Neural progenitor cell (in vitro differentiated cells): ENCODE data around the gene LIF. TPM values are rescaled to one million over a fixed set of nuclear protein-coding genes. Genes with fewer than 3 reads are reported as not detected.

Experiments
- DNase-seq: peaks from one replicate; pipeline ENCODE4 v3.0.0-alpha.2; 2016; ENCODE audit warnings: low spot score
- H2AFZ ChIP-seq: fragments of 200-600 bp; sonication (generic); replicated peaks from 2 replicates; pipeline ENCODE4 v1.6.1; 2016; ENCODE audit warnings: antibody characterized with exemption
- H3F3A ChIP-seq: fragments of 200-600 bp; sonication (generic); 2 replicates; pipeline ENCODE4 v1.6.1; 2016; ENCODE audit warnings: antibody characterized with exemption, low read depth
- H3K27ac ChIP-seq: fragments of 200-600 bp; sonication (generic); 2 replicates; pipeline ENCODE4 v1.5.1; 2016; ENCODE audit warnings: mild to moderate bottlenecking
- H3K27me3 ChIP-seq: fragments of 200-600 bp; sonication (generic); 2 replicates; pipeline ENCODE4 v1.6.1; 2016; ENCODE audit warnings: mild to moderate bottlenecking, moderate library complexity
- H3K36me3 ChIP-seq: fragments of 200-600 bp; sonication (generic); 2 replicates; pipeline ENCODE4 v1.5.1; 2016
- H3K4me1 ChIP-seq: fragments of 200-600 bp; sonication (generic); 2 replicates; pipeline ENCODE4 v1.6.1; 2016; ENCODE audit warnings: mixed run types
- H3K4me2 ChIP-seq: fragments of 200-600 bp; sonication (generic); 2 replicates; pipeline ENCODE4 v1.6.1; 2016
- H3K4me3 ChIP-seq: fragments of 200-600 bp; sonication (generic); 2 replicates; pipeline ENCODE4 v1.5.1; 2016
- H3K79me2 ChIP-seq: fragments of 200-600 bp; sonication (generic); 2 replicates; pipeline ENCODE4 v1.6.1; 2016; ENCODE audit warnings: low read depth
- H3K9ac ChIP-seq: fragments of 200-600 bp; sonication (generic); 2 replicates; pipeline ENCODE4 v1.6.1; 2016
- H3K9me3 ChIP-seq: fragments of 200-600 bp; sonication (generic); 2 replicates; pipeline ENCODE4 v1.5.1; 2016; ENCODE audit warnings: low read depth
- H4K20me1 ChIP-seq: fragments of 200-600 bp; sonication (generic); 2 replicates; pipeline ENCODE4 v1.6.1; 2016; ENCODE audit warnings: low read depth
- H3K27ac Mint-ChIP-seq: 3 replicates; pipeline ENCODE4 v1.8.0; 2021; ENCODE audit warnings: mixed read lengths
- H3K27me3 Mint-ChIP-seq: 2 replicates; pipeline ENCODE4 v1.8.0; 2022; ENCODE audit warnings: low read depth, mild to moderate bottlenecking, inconsistent platforms, moderate library complexity, mixed read lengths; ENCODE audit not compliant: insufficient read depth
- H3K36me3 Mint-ChIP-seq: 3 replicates; pipeline ENCODE4 v1.8.0; 2021; ENCODE audit warnings: mixed read lengths
- H3K4me1 Mint-ChIP-seq: 3 replicates; pipeline ENCODE4 v1.8.0; 2021; ENCODE audit warnings: mixed read lengths
- H3K4me3 Mint-ChIP-seq: 3 replicates; pipeline ENCODE4 v1.8.0; 2021; ENCODE audit warnings: mild to moderate bottlenecking, moderate library complexity, mixed read lengths
- H3K9me3 Mint-ChIP-seq: 3 replicates; pipeline ENCODE4 v1.8.0; 2020; ENCODE audit warnings: mixed read lengths
- CTCF ChIP-seq: fragments of 200-600 bp; sonication (generic); IDR thresholded peaks from 2 replicates; pipeline ENCODE4 v1.5.1; 2017; ENCODE audit warnings: antibody characterized with exemption, mild to moderate bottlenecking
- EZH2 ChIP-seq: fragments of 200-600 bp; sonication (generic); IDR thresholded peaks from 2 replicates; pipeline ENCODE4 v1.6.1; 2017; ENCODE audit warnings: antibody characterized with exemption, mild to moderate bottlenecking, moderate library complexity
- EZH2phosphoT487 ChIP-seq: fragments of 200-600 bp; sonication (generic); IDR thresholded peaks from 2 replicates; pipeline ENCODE4 v1.6.1; 2017; ENCODE audit warnings: antibody characterized with exemption
- total RNA-seq: library from RNA; depleted of rRNA; stranded (reverse); fragments of >200 nt; gene quantifications from 2 replicates; pipeline ENCODE4 v1.2.3, GENCODE V29; 2015; ENCODE audit warnings: low replicate concordance

The LIF gene
- total RNA-seq, 1 donor from 2014 or later, result 0.21 TPM

GRCh38 chr22:30208631-30209603, 37.6 kb downstream of the LIF start:
- Mint-ChIP-seq H3K4me1 (peaks cover 52% of the 10 kb centered on the region), H3K27me3 (peaks cover 12% of the 10 kb centered on the region), H3K27ac (peak overlapping the region; percentile 67), H3K4me3 (no peak overlapping the region), H3K36me3 (no peaks in the 10 kb centered on the region), H3K9me3 (no peaks in the 10 kb centered on the region)
- no peaks in the 10 kb centered on the region for H3K27me3 ChIP-seq
- no peak overlapping the region for H3K4me3 ChIP-seq
- H3K79me2 ChIP-seq, result no peaks in the 10 kb centered on the region
- no peak for DNase-seq
- H3K4me1 ChIP-seq, result peaks cover 11% of the 10 kb centered on the region
- H3K9ac ChIP-seq, result no peak overlapping the region
- H3F3A ChIP-seq, result no peaks in the 10 kb centered on the region
- TF ChIP-seq EZH2 (no peak), CTCF (no peak), EZH2phosphoT487 (no peak)
- H3K36me3 ChIP-seq, result no peaks in the 10 kb centered on the region
- no peak overlapping the region for H2AFZ ChIP-seq
- H3K4me2 ChIP-seq, result no peak overlapping the region
- no peaks in the 10 kb centered on the region for H3K9me3 ChIP-seq
- no peaks in the 10 kb centered on the region for H4K20me1 ChIP-seq
- no peak overlapping the region for H3K27ac ChIP-seq

- no peaks in the 10 kb centered on the region for H4K20me1 ChIP-seq
- peaks cover 42% of the 10 kb centered on the region for H3K4me1 Mint-ChIP-seq
- H3K9me3 Mint-ChIP-seq, result no peaks in the 10 kb centered on the region
- peaks cover 17% of the 10 kb centered on the region for H3K27me3 Mint-ChIP-seq
- TF ChIP-seq CTCF (no peak), EZH2phosphoT487 (no peak), EZH2 (no peak)
- no peaks in the 10 kb centered on the region for H3K36me3 ChIP-seq
- H3K27ac ChIP-seq, result no peak overlapping the region
- peaks cover 19% of the 10 kb centered on the region for H3K4me1 ChIP-seq
- H3K27me3 ChIP-seq, result no peaks in the 10 kb centered on the region
- H3F3A ChIP-seq, result no peaks in the 10 kb centered on the region
- no peaks in the 10 kb centered on the region for H3K79me2 ChIP-seq
- H3K27ac Mint-ChIP-seq, result peak overlapping the region; percentile 53
- H3K4me2 ChIP-seq, result no peak overlapping the region
- DNase-seq, result peak; percentile 76
- no peaks in the 10 kb centered on the region for H3K9me3 ChIP-seq
- H3K9ac ChIP-seq, result no peak overlapping the region
- H3K4me3 ChIP-seq, result no peak overlapping the region
- H3K36me3 Mint-ChIP-seq, result no peaks in the 10 kb centered on the region
- H2AFZ ChIP-seq, result no peak overlapping the region
- no peak overlapping the region for H3K4me3 Mint-ChIP-seq
Measured at GRCh38 chr22:30206944-30207343, 39.6 kb downstream of the LIF start.

GRCh38 chr22:30205281-30206115, 41.1 kb downstream of the LIF start:
- Mint-ChIP-seq H3K4me1 (peaks cover 33% of the 10 kb centered on the region), H3K27ac (no peak overlapping the region), H3K36me3 (no peaks in the 10 kb centered on the region), H3K9me3 (peaks cover 5% of the 10 kb centered on the region), H3K27me3 (peaks cover 15% of the 10 kb centered on the region), H3K4me3 (no peak overlapping the region)
- no peak overlapping the region for H2AFZ ChIP-seq
- H3K9ac ChIP-seq, result no peak overlapping the region
- no peak for DNase-seq
- H3K9me3 ChIP-seq, result no peaks in the 10 kb centered on the region
- no peak overlapping the region for H3K4me3 ChIP-seq
- no peaks in the 10 kb centered on the region for H3K27me3 ChIP-seq
- H3K27ac ChIP-seq, result no peak overlapping the region
- H3K79me2 ChIP-seq, result no peaks in the 10 kb centered on the region
- no peaks in the 10 kb centered on the region for H3K36me3 ChIP-seq
- H3K4me2 ChIP-seq, result no peak overlapping the region
- H4K20me1 ChIP-seq, result no peaks in the 10 kb centered on the region
- H3F3A ChIP-seq, result no peaks in the 10 kb centered on the region
- no peak for TF ChIP-seq EZH2phosphoT487
- TF ChIP-seq CTCF, result no peak
- TF ChIP-seq EZH2, result no peak
- H3K4me1 ChIP-seq, result peaks cover 18% of the 10 kb centered on the region
